HG02840 (cell line): Measurements from ENCODE around the gene NUMA1.

Source experiments
- ATAC-seq: cut with Tn5 transposase; IDR thresholded peaks from one replicate; pipeline ENCODE4 v1.9.1; 2021; ENCODE audit warnings: mild to moderate bottlenecking, moderate library complexity, moderate number of reproducible peaks; ENCODE audit not compliant: unreplicated experiment, low FRiP score

The NUMA1 gene

GRCh38 chr11:72002841-72003775 is 77.2 kb downstream of the NUMA1 start:
- no peak for ATAC-seq

- no peak for ATAC-seq
Measured at GRCh38 chr11:72001834-72002591, 78.3 kb downstream of the NUMA1 start.

GRCh38 chr11:72001285-72001684 is 79.1 kb downstream of the NUMA1 start:
- no peak for ATAC-seq

GRCh38 chr11:72000202-72000867 is 80.0 kb downstream of the NUMA1 start:
- no peak for ATAC-seq

GRCh38 chr11:71999798-72000197 is 80.5 kb downstream of the NUMA1 start:
- ATAC-seq = no peak

GRCh38 chr11:71999362-71999761 is 81.0 kb downstream of the NUMA1 start:
- ATAC-seq = no peak

- ATAC-seq = no peak
Measured at GRCh38 chr11:71998649-71999310, 81.6 kb downstream of the NUMA1 start, which contains the start of gene IL18BP. Gene IL18BP (plus strand): TSS chr11:71998909. CDS start chr11:71999985, 1,076 bp downstream.

- no peak for ATAC-seq
Measured at GRCh38 chr11:71998061-71998460, 82.3 kb downstream of the NUMA1 start.

GRCh38 chr11:71997594-71997993 is 82.7 kb downstream of the NUMA1 start:
- no peak for ATAC-seq

GRCh38 chr11:71996946-71997345 is 83.4 kb downstream of the NUMA1 start:
- ATAC-seq = no peak

- no peak for ATAC-seq
Measured at GRCh38 chr11:71996517-71996916, 83.8 kb downstream of the NUMA1 start.

GRCh38 chr11:71995726-71996291 is 84.5 kb downstream of the NUMA1 start:
- ATAC-seq = no peak

- ATAC-seq = no peak
Measured at GRCh38 chr11:71994786-71995185, 85.6 kb downstream of the NUMA1 start.

- no peak for ATAC-seq
Measured at GRCh38 chr11:71992136-71992730, 88.1 kb downstream of the NUMA1 start.

- peak; percentile 52 for ATAC-seq
Measured at GRCh38 chr11:71991494-71991893, 88.8 kb downstream of the NUMA1 start.

- no peak for ATAC-seq
Measured at GRCh38 chr11:71990701-71991100, 89.6 kb downstream of the NUMA1 start.

- ATAC-seq = no peak
Measured at GRCh38 chr11:71988050-71988449, 92.3 kb downstream of the NUMA1 start.

GRCh38 chr11:71987521-71987920 is 92.8 kb downstream of the NUMA1 start:
- ATAC-seq = no peak

GRCh38 chr11:71986131-71986530 is 94.2 kb downstream of the NUMA1 start:
- no peak for ATAC-seq

- no peak for ATAC-seq
Measured at GRCh38 chr11:71979602-71980001, 100.7 kb downstream of the NUMA1 start.
